ENCODE measurements around the gene CDH13.

Gene CDH13

GRCh38 chr16:83669456-83669855 lies 1042.7 kb downstream of the CDH13 start:
- TF ChIP-seq ZNF473 (tag by site-specific recombination; IDR thresholded peaks at IDR 0.05) = no peak
- no peak for TF ChIP-seq ZNF837 (tag by site-specific recombination; IDR thresholded peaks at IDR 0.05)
- no peak for TF ChIP-seq YY1 (tag by site-specific recombination; IDR thresholded peaks at IDR 0.05)
- TF ChIP-seq ZNF184 (tag by site-specific recombination; IDR thresholded peaks at IDR 0.05) = no peak
- no peak for TF ChIP-seq ZNF37A (tag by site-specific recombination; IDR thresholded peaks at IDR 0.05)
- TF ChIP-seq ZNF404 (tag by site-specific recombination; IDR thresholded peaks at IDR 0.05) = no peak
- no peak for TF ChIP-seq SCRT2 (tag by site-specific recombination; IDR thresholded peaks at IDR 0.05)
- TF ChIP-seq ZBTB17 (tag by site-specific recombination; IDR thresholded peaks at IDR 0.05) = no peak
- TF ChIP-seq ZNF768 (tag by site-specific recombination; IDR thresholded peaks at IDR 0.05) = no peak
- H3K4me1 ChIP-seq (ENCODE audit: control insufficient read depth, insufficient read depth, low read length) = no peaks in the 10 kb centered on the region
- no peaks in the 10 kb centered on the region for H3K36me3 ChIP-seq (ENCODE audit: control insufficient read depth in 2 of 2, insufficient read depth in 1 of 2, low read length in 2 of 2)
- CTCF ChIA-PET = no interaction called here
- H3K4me3 ChIP-seq (ENCODE audit: low read depth, low read length) = no peak overlapping the region
- no peaks in the 10 kb centered on the region for H3K9me3 ChIP-seq (ENCODE audit: control insufficient read depth, insufficient read depth, low read depth, low read length)
- no peak overlapping the region for H3K27ac ChIP-seq (ENCODE audit: extremely low read depth, low read depth, low read length)
- POLR2A ChIA-PET = no interaction called here

- POLR2A ChIA-PET = no interaction called here
- Histone ChIP-seq H3K36me3 (ENCODE audit: control insufficient read depth in 2 of 2, insufficient read depth in 1 of 2, low read length in 2 of 2) (no peaks in the 10 kb centered on the region), H3K4me3 (ENCODE audit: low read depth, low read length) (no peak overlapping the region), H3K27ac (ENCODE audit: extremely low read depth, low read depth, low read length) (no peak overlapping the region), H3K9me3 (ENCODE audit: control insufficient read depth, insufficient read depth, low read depth, low read length) (no peaks in the 10 kb centered on the region), H3K4me1 (ENCODE audit: control insufficient read depth, insufficient read depth, low read length) (no peaks in the 10 kb centered on the region)
- CTCF ChIA-PET = interaction anchor here (0.6 kb wide), 1 partner anchor 252 kb away, joined by 5 read pairs; no protein-coding TSS in a partner anchor
- TF ChIP-seq ZNF473 (tag by site-specific recombination; IDR thresholded peaks at IDR 0.05) (no peak), ZNF585B (tag by site-specific recombination; IDR thresholded peaks at IDR 0.05) (no peak), HIC1 (tag by site-specific recombination; IDR thresholded peaks at IDR 0.05) (no peak)
Observed at GRCh38 chr16:83674931-83675535, 1048.3 kb downstream of the CDH13 start.

GRCh38 chr16:83676086-83676485 lies 1049.3 kb downstream of the CDH13 start:
- Histone ChIP-seq H3K4me3 (ENCODE audit: low read depth, low read length) (no peak overlapping the region), H3K9me3 (ENCODE audit: control insufficient read depth, insufficient read depth, low read depth, low read length) (no peaks in the 10 kb centered on the region), H3K27ac (ENCODE audit: extremely low read depth, low read depth, low read length) (no peak overlapping the region), H3K36me3 (ENCODE audit: control insufficient read depth in 2 of 2, insufficient read depth in 1 of 2, low read length in 2 of 2) (no peaks in the 10 kb centered on the region), H3K4me1 (ENCODE audit: control insufficient read depth, insufficient read depth, low read length) (no peaks in the 10 kb centered on the region)
- CTCF ChIA-PET = interaction anchor here (0.6 kb wide), 1 partner anchor 251 kb away, joined by 5 read pairs; no protein-coding TSS in a partner anchor
- POLR2A ChIA-PET = no interaction called here
- TF ChIP-seq ZNF398 (tag by site-specific recombination; IDR thresholded peaks at IDR 0.05) (no peak), ZBTB8A (tag by site-specific recombination; IDR thresholded peaks at IDR 0.05) (no peak), ZNF488 (tag by site-specific recombination; IDR thresholded peaks at IDR 0.05) (no peak), KLF1 (tag by site-specific recombination; IDR thresholded peaks at IDR 0.05) (no peak), PRDM6 (tag by site-specific recombination; IDR thresholded peaks at IDR 0.05) (no peak), ZNF202 (tag by site-specific recombination; IDR thresholded peaks at IDR 0.05; ENCODE audit: borderline replicate concordance) (no peak)

Data from HEK293 (cell line).